Mesenteric fat pad (tissue), 1 donor: ENCODE measurements around the gene LMBR1L. TPM values are rescaled to one million over a fixed set of nuclear protein-coding genes. Genes with fewer than 3 reads are reported as not detected.

ENCODE experiments used
- DNase-seq: peaks from one replicate; pipeline ENCODE4 v3.0.0-alpha.2; 2020; ENCODE audit warnings: low spot score
- total RNA-seq: library from RNA; stranded (reverse); fragmentation: NEBNext Ultra II Directional; extraction: Animal tissue kit (Norgen Biotek cat#: 25700); gene quantifications from one replicate; pipeline ENCODE4 v1.2.1, GENCODE V29; 2021
- donor health status: DM: yes; HTN: yes; CAD: no.

Gene LMBR1L
- total RNA-seq, 1 donor from 2014 or later: 46.1 TPM

DNA sequence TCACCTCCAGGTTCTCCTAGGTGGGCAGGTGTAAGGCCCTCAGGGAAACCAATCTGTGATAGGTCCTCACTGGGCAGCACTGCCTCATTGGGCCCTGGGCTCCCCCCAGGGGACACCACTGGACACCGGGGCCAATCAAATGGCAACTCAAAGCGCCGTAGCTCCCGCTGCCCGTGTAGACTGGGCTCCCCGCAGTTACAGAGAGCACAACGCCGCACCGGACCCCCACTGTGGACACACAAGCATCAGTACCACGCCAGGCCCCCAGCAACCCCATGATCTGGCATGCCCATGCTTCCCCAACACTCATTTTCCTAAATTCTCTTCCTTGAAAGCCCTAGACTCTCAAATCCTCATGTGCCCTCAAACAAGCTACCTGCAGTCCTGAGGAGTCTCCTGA lies 56.1 kb downstream of the LMBR1L start:
- no peak for DNase-seq

DNA sequence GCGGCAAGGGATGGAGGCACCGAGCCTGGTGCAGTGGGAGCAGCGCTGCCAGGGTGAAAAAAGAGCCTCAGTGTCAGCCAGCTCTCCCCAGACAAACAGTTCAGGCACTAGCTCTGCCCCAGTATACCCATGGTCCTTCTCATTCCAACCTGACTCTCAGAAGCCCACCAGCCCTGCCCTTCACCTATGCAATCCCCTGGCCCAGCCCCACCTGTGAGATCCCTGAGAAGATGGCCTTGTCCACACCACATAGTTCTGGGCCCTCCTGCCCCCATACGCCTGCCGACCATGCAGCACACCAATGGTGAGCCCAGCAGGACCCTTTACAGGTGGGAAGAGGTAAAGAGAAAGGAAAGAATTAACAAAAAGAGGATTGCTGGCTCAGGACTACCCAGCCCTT lies 56.6 kb downstream of the LMBR1L start:
- DNase-seq: no peak

GRCh38 chr12:49052451-49053208 lies 58.0 kb downstream of the LMBR1L start:
- no peak for DNase-seq

- DNase-seq: no peak
Observed at GRCh38 chr12:49051777-49052438, 58.7 kb downstream of the LMBR1L start.

DNA sequence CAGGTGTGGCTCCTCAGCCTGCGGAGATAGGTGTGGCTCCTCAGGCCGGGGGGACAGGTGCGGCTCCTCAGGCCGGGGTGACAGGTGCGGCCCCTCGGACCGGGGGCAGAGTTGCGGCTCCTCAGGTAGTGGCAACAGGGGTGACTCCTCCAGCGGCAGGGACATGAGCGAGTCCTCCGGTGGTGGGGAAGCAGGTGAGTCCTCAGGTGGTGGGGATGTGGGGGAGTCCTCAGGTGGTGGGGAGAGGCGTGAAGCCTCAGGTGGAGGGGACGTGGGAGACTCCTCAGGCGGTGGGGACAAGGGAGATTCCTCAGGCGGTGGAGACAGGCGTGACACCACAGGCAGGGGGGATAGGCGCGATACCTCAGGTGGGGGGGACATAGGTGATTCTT lies 59.3 kb downstream of the LMBR1L start:
- DNase-seq: no peak

DNA sequence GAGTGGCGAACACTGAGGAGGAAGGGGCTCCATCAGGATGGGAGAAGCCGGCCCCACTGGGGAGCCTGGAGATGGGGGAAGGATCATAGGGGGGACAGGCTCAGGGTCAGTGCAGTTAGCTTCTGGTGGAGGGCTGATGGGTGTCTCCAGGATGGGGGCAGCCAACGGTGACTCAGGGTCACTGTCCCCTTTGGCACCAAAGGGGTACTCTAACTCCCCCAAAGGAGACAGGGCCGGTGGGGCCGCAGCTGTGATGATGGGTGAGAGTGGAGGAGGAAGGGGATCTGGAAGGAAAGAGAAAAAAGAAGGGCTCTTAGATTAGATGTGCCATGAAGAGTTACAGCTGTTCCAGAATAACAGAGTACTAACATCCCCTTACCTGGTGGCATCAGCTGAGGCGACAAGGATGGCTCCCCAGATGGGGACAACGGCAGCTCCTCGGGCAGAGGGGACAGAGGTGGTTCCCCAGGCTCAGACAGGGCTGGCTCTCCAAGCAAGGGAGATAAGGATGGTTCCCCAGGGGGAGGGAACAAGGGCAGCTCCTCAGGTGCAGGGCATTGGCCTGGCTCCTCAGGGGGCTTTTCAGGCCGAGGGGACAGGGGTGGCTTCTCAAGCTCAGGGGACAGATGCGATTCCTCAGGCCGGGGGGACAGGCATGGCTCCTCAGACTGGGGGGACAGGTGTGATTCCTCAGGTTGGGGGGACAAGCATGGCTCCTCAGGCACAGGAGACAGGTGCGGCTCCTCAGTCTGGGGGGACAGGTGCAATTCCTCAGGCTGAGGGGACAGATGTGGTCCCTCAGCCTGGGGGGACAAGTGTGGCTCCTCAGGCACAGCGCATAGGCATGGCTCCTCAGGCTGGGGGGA lies 59.9 kb downstream of the LMBR1L start:
- DNase-seq: no peak

GRCh38 chr12:49049566-49050224 lies 61.0 kb downstream of the LMBR1L start:
- DNase-seq: no peak

DNA sequence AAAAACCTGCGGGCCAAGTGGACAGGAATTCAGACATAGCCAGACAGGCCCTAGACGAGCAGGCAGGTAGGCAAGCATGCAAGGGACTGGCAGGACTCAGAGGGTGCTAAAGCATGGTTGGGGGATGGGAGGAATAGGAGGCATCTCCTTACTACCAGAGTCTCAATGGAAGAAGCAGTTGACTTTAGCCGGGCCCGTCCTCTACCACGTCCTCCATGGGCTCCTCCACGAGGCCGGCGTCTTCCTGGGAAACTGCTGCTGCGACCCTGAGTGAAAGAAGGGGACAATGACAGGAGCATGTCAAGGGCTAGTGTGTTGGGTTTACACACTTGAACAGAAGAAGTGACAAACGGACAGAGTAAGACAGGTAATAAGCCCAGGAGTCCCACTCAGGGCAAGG lies 61.7 kb downstream of the LMBR1L start:
- DNase-seq: no peak

Other genes with a start within 250 kb of the LMBR1L start
- 4.7 TPM for gene RND1, start 245.0 kb downstream of the LMBR1L start, total RNA-seq
- 34.2 TPM for gene FKBP11, start 185.4 kb downstream of the LMBR1L start, total RNA-seq
- 149 TPM for gene ARF3, start 153.4 kb downstream of the LMBR1L start, total RNA-seq
- 0.48 TPM for gene WNT10B, start 139.1 kb downstream of the LMBR1L start, total RNA-seq
- gene WNT1, start 132.5 kb downstream of the LMBR1L start, total RNA-seq: not detected
- 0.10 TPM for gene DDN, start 111.5 kb downstream of the LMBR1L start, total RNA-seq
- 61.7 TPM for gene PRKAG1, start 92.1 kb downstream of the LMBR1L start, total RNA-seq
- gene KMT2D, start 50.1 kb downstream of the LMBR1L start, total RNA-seq: 79.7 TPM
- 0.42 TPM for gene RHEBL1, start 40.9 kb downstream of the LMBR1L start, total RNA-seq
- gene DHH, start 16.0 kb downstream of the LMBR1L start, total RNA-seq: 1.5 TPM
- 737 TPM for gene TUBA1B, start 20.5 kb upstream of the LMBR1L start, total RNA-seq
- gene TUBA1A, start 78.2 kb upstream of the LMBR1L start, total RNA-seq: 121 TPM
- 173 TPM for gene TUBA1C, start 154.2 kb upstream of the LMBR1L start, total RNA-seq
- 0.55 TPM for gene PRPH, start 184.3 kb upstream of the LMBR1L start, total RNA-seq
- gene TROAP, start 212.4 kb upstream of the LMBR1L start, total RNA-seq: not detected
- not detected for gene C1QL4, start 226.3 kb upstream of the LMBR1L start, total RNA-seq
- not detected for gene DNAJC22, start 236.0 kb upstream of the LMBR1L start, total RNA-seq